ENCODE measurements around the gene EPHB2. TPM values are rescaled to one million over a fixed set of nuclear protein-coding genes. Genes with fewer than 3 reads are reported as not detected.

EPHB2 gene
- total and polyA plus RNA-seq, 9 donors: 2.5 to 55.1 (median 15.1) TPM

DNA sequence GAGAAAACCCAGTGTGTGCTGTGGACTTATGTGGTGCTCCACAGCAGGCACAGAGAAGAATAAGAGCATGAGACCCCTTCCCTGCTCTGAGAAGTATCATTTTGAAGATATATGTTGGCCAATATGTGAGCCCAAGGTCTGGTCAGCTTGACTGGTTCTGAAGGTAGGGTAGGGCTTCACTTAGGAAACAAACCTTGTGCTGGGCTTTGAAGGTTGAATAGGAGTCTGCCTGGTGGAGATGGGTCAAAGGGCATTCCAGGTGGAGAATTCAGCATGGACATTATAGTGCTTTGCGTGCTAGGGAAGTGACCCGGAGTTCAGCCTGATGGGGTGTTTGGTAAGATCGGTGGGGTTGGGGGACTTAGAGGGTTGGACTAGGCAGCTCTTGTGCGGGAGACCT is 99.1 kb downstream of the EPHB2 start:
- no peak overlapping the region for H3K27ac ChIP-seq
- intact Hi-C loops (cut with DNase I): no loop called here

DNA sequence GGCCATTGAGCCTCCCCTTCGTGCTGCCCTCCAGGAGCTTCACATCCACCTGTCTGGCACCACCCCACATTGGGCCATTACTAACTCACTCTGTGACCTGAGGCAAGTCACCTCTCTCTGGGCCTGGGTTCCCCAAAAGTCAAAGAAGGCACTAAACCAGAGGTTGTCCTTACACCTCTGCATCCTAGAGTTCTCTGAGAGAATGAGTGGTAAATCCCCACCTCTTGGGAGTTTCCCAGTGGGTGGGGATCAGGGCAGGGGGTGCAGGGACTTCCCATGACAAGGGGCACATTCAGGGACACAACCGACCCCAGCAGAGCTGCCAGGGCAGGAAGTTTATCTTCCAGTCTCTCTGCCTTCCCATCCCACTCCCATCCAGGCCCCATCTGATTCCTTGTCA is 99.7 kb downstream of the EPHB2 start:
- no peaks in the 10 kb centered on the region for H3K9me3 ChIP-seq
- 75 to 95% (median 76%) methylated on average over 2 of the region's 2 CpGs for WGBS, 3 donors
- no peaks in the 10 kb centered on the region for H3K27me3 ChIP-seq
- DNase-seq: no peak
- H3K27ac ChIP-seq: no peak overlapping the region
- H3K36me3 ChIP-seq: no peaks in the 10 kb centered on the region
- no peak overlapping the region for H3K4me3 ChIP-seq
- TF ChIP-seq, protein P1, sequence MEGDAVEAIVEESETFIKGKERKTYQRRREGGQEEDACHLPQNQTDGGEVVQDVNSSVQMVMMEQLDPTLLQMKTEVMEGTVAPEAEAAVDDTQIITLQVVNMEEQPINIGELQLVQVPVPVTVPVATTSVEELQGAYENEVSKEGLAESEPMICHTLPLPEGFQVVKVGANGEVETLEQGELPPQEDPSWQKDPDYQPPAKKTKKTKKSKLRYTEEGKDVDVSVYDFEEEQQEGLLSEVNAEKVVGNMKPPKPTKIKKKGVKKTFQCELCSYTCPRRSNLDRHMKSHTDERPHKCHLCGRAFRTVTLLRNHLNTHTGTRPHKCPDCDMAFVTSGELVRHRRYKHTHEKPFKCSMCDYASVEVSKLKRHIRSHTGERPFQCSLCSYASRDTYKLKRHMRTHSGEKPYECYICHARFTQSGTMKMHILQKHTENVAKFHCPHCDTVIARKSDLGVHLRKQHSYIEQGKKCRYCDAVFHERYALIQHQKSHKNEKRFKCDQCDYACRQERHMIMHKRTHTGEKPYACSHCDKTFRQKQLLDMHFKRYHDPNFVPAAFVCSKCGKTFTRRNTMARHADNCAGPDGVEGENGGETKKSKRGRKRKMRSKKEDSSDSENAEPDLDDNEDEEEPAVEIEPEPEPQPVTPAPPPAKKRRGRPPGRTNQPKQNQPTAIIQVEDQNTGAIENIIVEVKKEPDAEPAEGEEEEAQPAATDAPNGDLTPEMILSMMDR (IDR thresholded peaks at IDR 0.05): no peak
- no peak for TF ChIP-seq EP300 (IDR thresholded peaks at IDR 0.05)
- TF ChIP-seq POLR2A (IDR thresholded peaks at IDR 0.05): no peak
- intact Hi-C loops (cut with DNase I): no loop called here
- H3K4me1 ChIP-seq (ENCODE audit: insufficient read depth): peaks cover 10% of the 10 kb centered on the region

More for the DNA sequence above, 99.1 kb downstream of the EPHB2 start:
- Histone ChIP-seq H3K4me3 (no peak overlapping the region), H3K4me1 (ENCODE audit: insufficient read depth) (peaks cover 4% of the 10 kb centered on the region), H3K36me3 (no peaks in the 10 kb centered on the region), H3K27me3 (no peaks in the 10 kb centered on the region), H3K9me3 (no peaks in the 10 kb centered on the region)
- WGBS, 3 donors: 96 to 99% (median 97%) methylated on average over 4 of the region's 4 CpGs
- TF ChIP-seq, protein P1 (IDR thresholded peaks at IDR 0.05): no peak
- TF ChIP-seq EP300 (IDR thresholded peaks at IDR 0.05): no peak
- no peak for TF ChIP-seq POLR2A (IDR thresholded peaks at IDR 0.05)
- no peak for DNase-seq

DNA sequence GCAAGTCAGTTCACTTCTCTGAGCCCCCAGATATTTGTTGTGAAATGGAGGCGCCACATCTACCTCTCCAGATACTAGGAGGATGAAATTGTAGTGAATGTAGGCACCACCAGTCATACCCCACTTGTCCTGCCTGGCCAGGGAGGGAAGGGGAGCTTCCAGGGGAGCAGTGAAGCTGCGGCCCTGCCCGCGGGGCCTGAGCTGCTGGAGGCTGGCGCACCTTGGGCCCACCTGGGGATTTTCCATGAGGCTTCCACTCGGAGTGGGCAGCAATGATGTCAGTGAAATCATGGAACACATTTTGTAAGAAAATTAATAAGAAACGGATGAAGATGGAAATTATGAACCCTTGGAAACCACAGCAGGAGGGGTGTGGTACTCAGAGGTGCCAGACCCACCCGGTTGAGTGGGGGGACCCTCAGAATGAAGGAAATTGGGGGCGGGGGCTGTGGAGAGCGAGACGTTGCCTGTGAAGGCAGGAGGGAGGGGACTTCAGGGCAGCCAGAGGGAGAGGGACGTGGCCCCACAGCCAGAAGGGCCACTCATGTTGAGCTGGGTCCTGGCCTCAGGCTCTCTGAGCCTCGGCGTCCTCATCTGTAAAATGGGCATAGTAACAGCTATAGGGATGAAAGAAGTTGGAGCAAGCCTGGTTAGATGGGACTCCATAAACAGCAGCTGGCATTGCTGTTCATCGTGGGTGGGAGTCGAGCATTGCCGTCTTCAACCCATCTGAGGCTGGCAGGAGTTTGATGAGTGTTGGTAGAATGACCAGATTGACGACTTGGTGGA is 101.6 kb downstream of the EPHB2 start:
- 80 to 82% (median 80%) methylated on average over 18 of the region's 18 CpGs for WGBS, 3 donors
- H3K4me1 ChIP-seq (ENCODE audit: insufficient read depth): peaks cover 14% of the 10 kb centered on the region
- intact Hi-C loops (cut with DNase I): no loop called here
- no peak overlapping the region for H3K27ac ChIP-seq
- DNase-seq: no peak
- H3K4me3 ChIP-seq: no peak overlapping the region
- H3K27me3 ChIP-seq: no peaks in the 10 kb centered on the region
- H3K36me3 ChIP-seq: no peaks in the 10 kb centered on the region
- TF ChIP-seq, protein P1 (IDR thresholded peaks at IDR 0.05): no peak
- TF ChIP-seq POLR2A (IDR thresholded peaks at IDR 0.05): no peak
- TF ChIP-seq EP300 (IDR thresholded peaks at IDR 0.05): no peak
- no peaks in the 10 kb centered on the region for H3K9me3 ChIP-seq

DNA sequence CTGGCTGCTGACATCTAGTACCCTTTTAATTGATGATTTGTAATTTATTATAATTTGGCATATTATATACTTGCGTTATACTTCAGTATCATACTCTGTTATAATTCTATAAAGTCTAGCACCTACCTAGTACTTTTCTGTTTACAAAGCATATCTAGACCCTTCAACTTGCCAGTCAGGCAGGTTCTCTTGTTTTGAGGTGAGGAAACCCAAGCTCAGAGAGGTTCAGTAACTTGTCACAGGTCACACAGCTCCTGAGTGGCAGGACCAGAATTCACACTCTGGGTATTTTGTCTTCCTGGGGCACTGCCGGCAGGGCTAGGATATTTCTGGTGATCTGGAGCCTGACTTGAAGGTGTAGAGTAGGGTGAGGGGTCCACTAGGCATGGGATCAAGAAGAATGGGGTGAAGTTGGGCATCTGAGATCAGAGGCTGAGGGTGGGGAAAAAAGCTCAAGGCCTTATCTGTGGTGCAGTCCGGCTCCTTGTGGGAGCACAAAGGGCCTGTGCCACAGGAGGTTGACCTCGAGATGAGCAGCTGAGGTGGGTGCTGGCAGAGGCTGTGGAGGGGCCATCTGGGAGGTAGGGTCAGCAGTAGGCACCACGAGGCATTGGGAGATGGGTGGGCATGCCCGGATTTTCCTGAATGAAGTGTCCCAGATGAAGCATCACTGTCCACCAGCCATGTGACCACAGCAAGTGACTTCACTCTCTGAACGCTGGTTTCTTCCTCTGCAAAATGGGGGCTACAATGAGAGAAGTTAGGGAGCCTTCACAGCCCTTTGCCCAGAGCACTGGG is 102.6 kb downstream of the EPHB2 start:
- H3K27ac ChIP-seq: no peak overlapping the region
- H3K4me3 ChIP-seq: no peak overlapping the region
- intact Hi-C loops (cut with DNase I): no loop called here
- H3K27me3 ChIP-seq: no peaks in the 10 kb centered on the region
- peaks cover 14% of the 10 kb centered on the region for H3K4me1 ChIP-seq (ENCODE audit: insufficient read depth)
- DNase-seq: no peak
- no peaks in the 10 kb centered on the region for H3K9me3 ChIP-seq
- no peaks in the 10 kb centered on the region for H3K36me3 ChIP-seq
- 85 to 87% (median 87%) methylated on average over 7 of the region's 7 CpGs for WGBS, 3 donors
- TF ChIP-seq, protein P1 (IDR thresholded peaks at IDR 0.05): no peak
- TF ChIP-seq EP300 (IDR thresholded peaks at IDR 0.05) (no peak), POLR2A (IDR thresholded peaks at IDR 0.05) (no peak)
